Stimulated activated naive CD8-positive, alpha-beta T cell treated with anti-CD3 and anti-CD28 coated beads, Interleukin-15, Interleukin-2, amounts not matched to agents 100 U/mL and 50 U/mL, for 24 hours (primary cell): ENCODE data around the gene CTDNEP1.
"Not testable (repeated sequence)": the region's sequence is repeated elsewhere in the genome, so short reads cannot be mapped to it uniquely, and the experiment has no call there.

ENCODE experiments used
- ATAC-seq: fragments of 150-1000 bp; cut with Tn5 transposase; one replicate; pipeline ENCODE4 v1.10.0; 2021
- DNase-seq: peaks from one replicate; pipeline ENCODE4 v3.0.0; 2021

The CTDNEP1 gene

GRCh38 chr17:7248796-7249195 lies 2.7 kb downstream of the CTDNEP1 start:
- ATAC-seq (no peak), DNase-seq (no peak)

- ATAC-seq: no peak
Measured at GRCh38 chr17:7246779-7247178, 4.8 kb downstream of the CTDNEP1 start.

GRCh38 chr17:7243838-7244237 lies 7.7 kb downstream of the CTDNEP1 start:
- DNase-seq, ATAC-seq: not testable (repeated sequence)

More at GRCh38 chr17:7246779-7247178, 4.8 kb downstream of the CTDNEP1 start:
- DNase-seq: no peak

- DNase-seq (no peak), ATAC-seq (no peak)
Measured at GRCh38 chr17:7243453-7243729, 8.1 kb downstream of the CTDNEP1 start.

GRCh38 chr17:7242717-7243452 lies 8.6 kb downstream of the CTDNEP1 start:
- ATAC-seq: peak; percentile 52
- DNase-seq: peak; percentile 93

- peak; percentile 21 for ATAC-seq
- DNase-seq: peak; percentile 95
Measured at GRCh38 chr17:7241783-7242716, 9.5 kb downstream of the CTDNEP1 start, which contains the start of gene GABARAP. GABARAP (minus strand) TSS chr17:7242449; CDS start chr17:7242330, 119 bp downstream.

GRCh38 chr17:7241090-7241733 lies 10.3 kb downstream of the CTDNEP1 start:
- ATAC-seq (no peak), DNase-seq (no peak)

- no peak for DNase-seq
Measured at GRCh38 chr17:7240375-7240774, 11.2 kb downstream of the CTDNEP1 start.

GRCh38 chr17:7239091-7240027 lies 12.2 kb downstream of the CTDNEP1 start, which contains the start of gene PHF23:
PHF23 (minus strand) TSS chr17:7239457; CDS start chr17:7239279, 178 bp downstream.
- ATAC-seq: peak; percentile 64

More at GRCh38 chr17:7240375-7240774, 11.2 kb downstream of the CTDNEP1 start:
- ATAC-seq: no peak

GRCh38 chr17:7238420-7239090 lies 13.0 kb downstream of the CTDNEP1 start:
- peak; percentile 44 for DNase-seq
- no peak for ATAC-seq

More at GRCh38 chr17:7239091-7240027, 12.2 kb downstream of the CTDNEP1 start, which contains the start of gene PHF23:
- peak; percentile 97 for DNase-seq

GRCh38 chr17:7237761-7238419 lies 13.6 kb downstream of the CTDNEP1 start:
- ATAC-seq (peak; percentile 54), DNase-seq (peak; percentile 92)

GRCh38 chr17:7237266-7237760 lies 14.2 kb downstream of the CTDNEP1 start:
- DNase-seq: no peak
- no peak for ATAC-seq

- DNase-seq (no peak), ATAC-seq (no peak)
Measured at GRCh38 chr17:7236808-7237207, 14.7 kb downstream of the CTDNEP1 start.

GRCh38 chr17:7235693-7236665 lies 15.6 kb downstream of the CTDNEP1 start:
- DNase-seq (no peak), ATAC-seq (no peak)

- peak; percentile 96 for DNase-seq
Measured at GRCh38 chr17:7234083-7234951, 17.2 kb downstream of the CTDNEP1 start, which contains the start of gene DVL2. DVL2 (minus strand) TSS chr17:7234517; CDS start chr17:7234262, 255 bp downstream.

GRCh38 chr17:7233701-7234082 lies 17.8 kb downstream of the CTDNEP1 start:
- DNase-seq (no peak), ATAC-seq (peak; percentile 1)

More at GRCh38 chr17:7234083-7234951, 17.2 kb downstream of the CTDNEP1 start, which contains the start of gene DVL2:
- ATAC-seq: peak; percentile 40

- DNase-seq (no peak), ATAC-seq (no peak)
Measured at GRCh38 chr17:7232114-7232513, 19.4 kb downstream of the CTDNEP1 start.
